Loucy (cell line): ENCODE data around the gene RAF1.

Experiments used
- EZH2phosphoT487 ChIP-seq: fragments of 200-600 bp; IDR thresholded peaks from 2 replicates; pipeline ENCODE4 v1.6.1; 2018; ENCODE audit warnings: antibody characterized with exemption, mild to moderate bottlenecking, moderate library complexity, borderline replicate concordance
- TF ChIP-seq, protein P1 (sequence below): fragments of 200-600 bp; sonication (generic); conservative IDR thresholded peaks from 2 replicates; pipeline ENCODE4 v1.5.1; 2014; ENCODE audit warnings: mild to moderate bottlenecking, antibody characterized with exemption, low read length

DNA sequence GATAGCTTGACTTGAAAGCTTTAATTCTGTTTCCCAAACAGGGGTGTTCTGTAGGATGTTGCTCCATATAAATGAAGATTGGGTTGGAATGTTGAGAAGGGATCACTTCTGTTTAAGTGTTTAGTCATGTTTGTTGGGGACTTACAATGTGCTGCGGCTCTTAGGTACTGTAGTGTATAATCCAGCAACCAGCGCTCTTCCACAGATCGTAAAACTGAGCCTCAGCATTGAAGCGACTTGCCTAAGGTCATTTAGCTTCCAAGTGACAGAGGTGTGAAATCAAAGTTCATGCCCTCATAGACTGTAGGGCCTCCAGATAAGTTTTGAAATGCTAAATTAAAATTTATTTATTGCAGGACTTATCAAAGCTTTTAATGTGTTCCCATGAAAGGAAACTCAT, 105.2 kb downstream of the RAF1 start:
- TF ChIP-seq, protein P1, sequence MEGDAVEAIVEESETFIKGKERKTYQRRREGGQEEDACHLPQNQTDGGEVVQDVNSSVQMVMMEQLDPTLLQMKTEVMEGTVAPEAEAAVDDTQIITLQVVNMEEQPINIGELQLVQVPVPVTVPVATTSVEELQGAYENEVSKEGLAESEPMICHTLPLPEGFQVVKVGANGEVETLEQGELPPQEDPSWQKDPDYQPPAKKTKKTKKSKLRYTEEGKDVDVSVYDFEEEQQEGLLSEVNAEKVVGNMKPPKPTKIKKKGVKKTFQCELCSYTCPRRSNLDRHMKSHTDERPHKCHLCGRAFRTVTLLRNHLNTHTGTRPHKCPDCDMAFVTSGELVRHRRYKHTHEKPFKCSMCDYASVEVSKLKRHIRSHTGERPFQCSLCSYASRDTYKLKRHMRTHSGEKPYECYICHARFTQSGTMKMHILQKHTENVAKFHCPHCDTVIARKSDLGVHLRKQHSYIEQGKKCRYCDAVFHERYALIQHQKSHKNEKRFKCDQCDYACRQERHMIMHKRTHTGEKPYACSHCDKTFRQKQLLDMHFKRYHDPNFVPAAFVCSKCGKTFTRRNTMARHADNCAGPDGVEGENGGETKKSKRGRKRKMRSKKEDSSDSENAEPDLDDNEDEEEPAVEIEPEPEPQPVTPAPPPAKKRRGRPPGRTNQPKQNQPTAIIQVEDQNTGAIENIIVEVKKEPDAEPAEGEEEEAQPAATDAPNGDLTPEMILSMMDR, result no peak
- TF ChIP-seq EZH2phosphoT487, result no peak
